Measurements from ENCODE around the gene MVK. TPM values are rescaled to one million over a fixed set of nuclear protein-coding genes. Genes with fewer than 3 reads are reported as not detected.

Gene MVK
- total and polyA plus RNA-seq, 4 donors: 22.4 to 62.7 (median 37.2) TPM

GRCh38 chr12:109545826-109546225 lies 27.8 kb upstream of the MVK start:
- H3K9me3 ChIP-seq (ENCODE audit: control insufficient read depth in 4 of 4, insufficient read depth in 3 of 4, low read length in 3 of 4): no peaks in the 10 kb centered on the region
- no peak overlapping the region for H3K9ac ChIP-seq (ENCODE audit: insufficient read depth in 1 of 2, low read length in 2 of 2)
- H3K36me3 ChIP-seq (ENCODE audit: control insufficient read depth in 4 of 4, insufficient read depth in 4 of 4, low read length in 4 of 4): no peaks in the 10 kb centered on the region
- no peak for ATAC-seq (ENCODE audit: insufficient read depth, low FRiP score)
- H3K4me1 ChIP-seq (ENCODE audit: control insufficient read depth in 5 of 5, insufficient read depth in 5 of 5, low read length in 5 of 5): no peaks in the 10 kb centered on the region
- H3K27me3 ChIP-seq (ENCODE audit: control insufficient read depth in 3 of 3, insufficient read depth in 3 of 3, low read length in 2 of 3): peaks cover 0 to 10% (median 6%) of the 10 kb centered on the region in 3 donors
- WGBS, 2 donors: 68 to 69% methylated on average over 5 of the region's 5 CpGs
- no peak for DNase-seq
- no peak overlapping the region for H3K4me3 ChIP-seq
- no peak overlapping the region for H3K27ac ChIP-seq (ENCODE audit: low read depth in 1 of 2, low read length in 1 of 2)
- no peak for TF ChIP-seq CTCF (IDR thresholded peaks at IDR 0.05; ENCODE audit: control extremely low read depth, extremely low read depth)

- Histone ChIP-seq H3K9ac (ENCODE audit: insufficient read depth in 1 of 2, low read length in 2 of 2) (no peak overlapping the region), H3K27me3 (ENCODE audit: control insufficient read depth in 3 of 3, insufficient read depth in 3 of 3, low read length in 2 of 3) (peaks cover 0 to 12% (median 10%) of the 10 kb centered on the region in 3 donors), H3K4me3 (no peak overlapping the region), H3K9me3 (ENCODE audit: control insufficient read depth in 4 of 4, insufficient read depth in 3 of 4, low read length in 3 of 4) (no peaks in the 10 kb centered on the region), H3K27ac (ENCODE audit: low read depth in 1 of 2, low read length in 1 of 2) (no peak overlapping the region), H3K36me3 (ENCODE audit: control insufficient read depth in 4 of 4, insufficient read depth in 4 of 4, low read length in 4 of 4) (no peaks in the 10 kb centered on the region), H3K4me1 (ENCODE audit: control insufficient read depth in 5 of 5, insufficient read depth in 5 of 5, low read length in 5 of 5) (no peaks in the 10 kb centered on the region)
- DNase-seq (no peak), ATAC-seq (ENCODE audit: insufficient read depth, low FRiP score) (no peak)
- WGBS, 2 donors: 88 to 90% methylated on average over 18 of the region's 18 CpGs
- TF ChIP-seq CTCF (IDR thresholded peaks at IDR 0.05; ENCODE audit: control extremely low read depth, extremely low read depth): no peak
Measured at GRCh38 chr12:109547286-109547685, 26.3 kb upstream of the MVK start.

DNA sequence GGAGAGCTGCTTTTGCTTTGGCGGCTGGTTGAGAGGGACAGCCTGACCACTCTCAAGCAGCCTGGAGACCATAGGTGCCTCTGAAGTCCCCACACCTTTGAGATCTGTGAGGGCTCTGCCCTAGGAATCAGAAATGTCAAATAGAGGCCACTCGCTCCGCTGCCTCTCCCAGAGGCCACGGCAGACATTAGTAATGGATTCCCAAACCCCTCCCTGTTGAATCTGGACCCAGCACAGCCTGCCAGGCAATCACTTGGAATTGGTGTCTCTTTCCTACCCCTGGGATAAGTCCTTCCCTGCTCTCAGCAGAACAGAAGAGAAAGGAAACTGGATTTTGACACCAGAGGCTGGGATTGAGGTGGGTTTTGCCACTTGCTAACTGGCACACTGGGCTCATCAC lies 25.3 kb upstream of the MVK start:
- no peak overlapping the region for H3K4me3 ChIP-seq
- no peaks in the 10 kb centered on the region for H3K9me3 ChIP-seq (ENCODE audit: control insufficient read depth in 4 of 4, insufficient read depth in 3 of 4, low read length in 3 of 4)
- DNase-seq (no peak), ATAC-seq (ENCODE audit: insufficient read depth, low FRiP score) (no peak)
- 71 to 80% methylated on average over 4 of the region's 4 CpGs for WGBS, 2 donors
- H3K36me3 ChIP-seq (ENCODE audit: control insufficient read depth in 4 of 4, insufficient read depth in 4 of 4, low read length in 4 of 4): no peaks in the 10 kb centered on the region
- H3K4me1 ChIP-seq (ENCODE audit: control insufficient read depth in 5 of 5, insufficient read depth in 5 of 5, low read length in 5 of 5): peaks cover 0 to 2% (median 0%) of the 10 kb centered on the region in 5 donors
- H3K27me3 ChIP-seq (ENCODE audit: control insufficient read depth in 3 of 3, insufficient read depth in 3 of 3, low read length in 2 of 3): peaks cover 0 to 17% (median 10%) of the 10 kb centered on the region in 3 donors
- H3K27ac ChIP-seq (ENCODE audit: low read depth in 1 of 2, low read length in 1 of 2): no peak overlapping the region
- TF ChIP-seq CTCF (IDR thresholded peaks at IDR 0.05; ENCODE audit: control extremely low read depth, extremely low read depth): no peak
- H3K9ac ChIP-seq (ENCODE audit: insufficient read depth in 1 of 2, low read length in 2 of 2): no peak overlapping the region

- no peak overlapping the region for H3K4me3 ChIP-seq
- peaks cover 0 to 24% (median 11%) of the 10 kb centered on the region in 3 donors for H3K27me3 ChIP-seq (ENCODE audit: control insufficient read depth in 3 of 3, insufficient read depth in 3 of 3, low read length in 2 of 3)
- ATAC-seq (ENCODE audit: insufficient read depth, low FRiP score): no peak
- H3K9ac ChIP-seq (ENCODE audit: insufficient read depth in 1 of 2, low read length in 2 of 2): no peak overlapping the region
- no peak for TF ChIP-seq CTCF (IDR thresholded peaks at IDR 0.05; ENCODE audit: control extremely low read depth, extremely low read depth)
- H3K4me1 ChIP-seq (ENCODE audit: control insufficient read depth in 5 of 5, insufficient read depth in 5 of 5, low read length in 5 of 5): peaks cover 0 to 2% (median 0%) of the 10 kb centered on the region in 5 donors
- no peaks in the 10 kb centered on the region for H3K9me3 ChIP-seq (ENCODE audit: control insufficient read depth in 4 of 4, insufficient read depth in 3 of 4, low read length in 3 of 4)
- DNase-seq: no peak
- 46 to 68% methylated on average over 15 of the region's 15 CpGs for WGBS, 2 donors
- H3K36me3 ChIP-seq (ENCODE audit: control insufficient read depth in 4 of 4, insufficient read depth in 4 of 4, low read length in 4 of 4): no peaks in the 10 kb centered on the region
- H3K27ac ChIP-seq (ENCODE audit: low read depth in 1 of 2, low read length in 1 of 2): no peak overlapping the region
Measured at GRCh38 chr12:109549613-109550270, 23.9 kb upstream of the MVK start.
